GM23338 (cell line): ENCODE measurements around the gene PRTFDC1. TPM values are rescaled to one million over a fixed set of nuclear protein-coding genes. Genes with fewer than 3 reads are reported as not detected.
"Not testable (repeated sequence)": the region's sequence is repeated elsewhere in the genome, so short reads cannot be mapped to it uniquely, and the experiment has no call there.

Source experiments
- ATAC-seq: fragments of 200-7000 bp; cut with Tn5 transposase; 3 replicates; pipeline ENCODE4 v1.9.1; 2020
- DNase-seq: peaks from one replicate; pipeline ENCODE4 v3.0.0-alpha.2; 2015; ENCODE audit warnings: low spot score
- H2AFZ ChIP-seq: fragments of 200-600 bp; sonication (generic); 2 replicates; pipeline ENCODE4 v1.8.0; 2016; ENCODE audit warnings: antibody characterized with exemption, mild to moderate bottlenecking, moderate library complexity
- H3F3A ChIP-seq: fragments of 200-600 bp; sonication (generic); replicated peaks from 2 replicates; pipeline ENCODE4 v1.8.0; 2017; ENCODE audit warnings: antibody characterized with exemption, mixed run types, low read depth
- H3K27ac ChIP-seq: fragments of 200-600 bp; sonication (generic); 2 replicates; pipeline ENCODE4 v1.6.1; 2016; ENCODE audit warnings: low read depth
- H3K27me3 ChIP-seq: fragments of 200-600 bp; sonication (generic); 2 replicates; pipeline ENCODE4 v1.8.0; 2016; ENCODE audit warnings: mild to moderate bottlenecking, mixed run types, moderate library complexity; ENCODE audit not compliant: insufficient read depth
- H3K36me3 ChIP-seq: fragments of 200-600 bp; sonication (generic); 2 replicates; pipeline ENCODE4 v1.8.0; 2016; ENCODE audit warnings: mild to moderate bottlenecking; ENCODE audit not compliant: insufficient read depth
- H3K4me1 ChIP-seq: fragments of 200-600 bp; sonication (generic); 2 replicates; pipeline ENCODE4 v1.8.0; 2016; ENCODE audit warnings: mild to moderate bottlenecking, moderate library complexity; ENCODE audit not compliant: insufficient read depth
- H3K4me2 ChIP-seq: fragments of 200-600 bp; sonication (generic); 2 replicates; pipeline ENCODE4 v1.7.1; 2017; ENCODE audit warnings: mixed run types
- H3K4me3 ChIP-seq: fragments of 200-600 bp; sonication (generic); 2 replicates; pipeline ENCODE4 v1.6.1; 2016; ENCODE audit warnings: mixed run types
- H3K79me2 ChIP-seq: fragments of 200-600 bp; sonication (generic); replicated peaks from 2 replicates; pipeline ENCODE4 v1.8.0; 2017; ENCODE audit warnings: mild to moderate bottlenecking; ENCODE audit not compliant: insufficient read depth
- H3K9me2 ChIP-seq: fragments of 200-600 bp; sonication (generic); 2 replicates; pipeline ENCODE4 v1.8.0; 2017; ENCODE audit not compliant: insufficient read depth
- H4K20me1 ChIP-seq: fragments of 200-600 bp; sonication (generic); replicated peaks from 2 replicates; pipeline ENCODE4 v1.8.0; 2017; ENCODE audit warnings: mild to moderate bottlenecking; ENCODE audit not compliant: insufficient read depth
- H3K27ac Mint-ChIP-seq: 2 replicates; pipeline ENCODE4 v1.8.0; 2020; ENCODE audit warnings: inconsistent platforms, mild to moderate bottlenecking, moderate library complexity, mixed read lengths
- H3K27me3 Mint-ChIP-seq: 3 replicates; pipeline ENCODE4 v1.8.0; 2022; ENCODE audit warnings: low read depth, mild to moderate bottlenecking, moderate library complexity, mixed read lengths, inconsistent platforms; ENCODE audit not compliant: insufficient read depth, poor library complexity
- H3K36me3 Mint-ChIP-seq: 3 replicates; pipeline ENCODE4 v1.8.0; 2021; ENCODE audit warnings: low read depth, mild to moderate bottlenecking, inconsistent platforms, moderate library complexity, mixed read lengths
- H3K4me1 Mint-ChIP-seq: 3 replicates; pipeline ENCODE4 v1.8.0; 2020; ENCODE audit warnings: mild to moderate bottlenecking, inconsistent platforms, mixed read lengths
- H3K4me3 Mint-ChIP-seq: 3 replicates; pipeline ENCODE4 v1.8.0; 2021; ENCODE audit warnings: moderate library complexity, mild to moderate bottlenecking, inconsistent platforms, mixed read lengths
- H3K9me3 Mint-ChIP-seq: 3 replicates; pipeline ENCODE4 v1.8.0; 2020; ENCODE audit warnings: moderate library complexity, mild to moderate bottlenecking, inconsistent platforms, mixed read lengths
- CREB1 ChIP-seq: fragments of 250-450 bp; sonication (Bioruptor Pico); IDR thresholded peaks from 2 replicates; pipeline ENCODE4 v1.5.0; 2020; ENCODE audit warnings: low read depth, mild to moderate bottlenecking, moderate library complexity
- ETS1 ChIP-seq: IDR thresholded peaks from 2 replicates; pipeline ENCODE4 v1.6.1; 2016; ENCODE audit warnings: antibody characterized with exemption
- JUNB ChIP-seq: IDR thresholded peaks from one replicate; pipeline ENCODE4 v1.6.1; 2016; ENCODE audit warnings: antibody characterized with exemption; ENCODE audit not compliant: unreplicated experiment
- POLR2AphosphoS5 ChIP-seq: IDR thresholded peaks from 2 replicates; pipeline ENCODE4 v1.6.1; 2016; ENCODE audit warnings: antibody characterized with exemption, low read depth
- REST ChIP-seq: IDR thresholded peaks from one replicate; pipeline ENCODE4 v1.6.1; 2018; ENCODE audit warnings: antibody characterized with exemption; ENCODE audit not compliant: unreplicated experiment
- ZNF114 ChIP-seq: fragments of 250-450 bp; sonication (Bioruptor Pico); IDR thresholded peaks from 2 replicates; pipeline ENCODE4 v1.5.0; 2020; ENCODE audit warnings: mild to moderate bottlenecking, moderate library complexity
- polyA plus RNA-seq: library from polyadenylated mRNA; unstranded; fragments of >200 nt; fragmentation: Nextera tagmentation; extraction: Ambion mirVana; gene quantifications from 2 replicates; pipeline ENCODE4 v1.2.1, GENCODE V29; 2016
- total RNA-seq: library from RNA; depleted of rRNA; stranded (reverse); fragments of >200 nt; shearing (Covaris generic); gene quantifications from 2 replicates; pipeline ENCODE4 v1.2.3, GENCODE V29; 2014
- TF ChIP-seq, protein P1 (sequence below): fragments of 250-450 bp; sonication (Bioruptor Pico); IDR thresholded peaks from 2 replicates; pipeline ENCODE4 v1.5.0; 2020; ENCODE audit warnings: mild to moderate bottlenecking, moderate library complexity

Gene PRTFDC1
- total and polyA plus RNA-seq, 2 experiments from 2014 or later, result 7.9 to 9.1 TPM

DNA sequence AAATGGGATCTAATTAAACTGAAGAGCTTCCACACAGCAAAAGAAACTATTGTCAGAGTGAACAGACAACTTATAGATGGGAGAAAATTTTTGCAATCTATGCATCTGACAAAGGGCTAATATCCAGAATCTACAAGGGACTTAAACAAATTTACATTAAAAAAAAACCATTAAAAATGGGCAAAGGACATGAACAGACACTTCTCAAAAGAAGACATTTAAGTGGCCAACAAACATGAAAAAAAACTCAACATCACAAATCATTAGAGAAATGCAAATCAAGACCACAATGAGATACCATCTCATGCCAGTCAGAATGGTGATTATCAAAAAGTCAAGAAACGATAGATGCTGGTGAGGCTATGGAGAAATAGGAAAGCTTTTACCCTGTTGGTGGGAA is 32.8 kb downstream of the PRTFDC1 start:
- H3K27me3 Mint-ChIP-seq, H3K4me3 Mint-ChIP-seq: not testable (repeated sequence)
- peaks cover 24% of the 10 kb centered on the region for H3K9me3 Mint-ChIP-seq

GRCh38 chr10:24917979-24918378 is 34.4 kb downstream of the PRTFDC1 start:
- Mint-ChIP-seq H3K27ac (no peak overlapping the region), H3K36me3 (peaks cover 9% of the 10 kb centered on the region; the same call in 2 of the 3 replicates)
- no peak for DNase-seq

More for the DNA sequence above, 32.8 kb downstream of the PRTFDC1 start:
- not testable (repeated sequence) for H3K27ac Mint-ChIP-seq, ATAC-seq, H3K36me3 ChIP-seq, H3K4me1 Mint-ChIP-seq, DNase-seq, H4K20me1 ChIP-seq, H3K27ac ChIP-seq, H3K9me2 ChIP-seq, H3K79me2 ChIP-seq, H3K4me2 ChIP-seq, H2AFZ ChIP-seq, H3K4me3 ChIP-seq, H3K4me1 ChIP-seq, H3K27me3 ChIP-seq, H3F3A ChIP-seq
- H3K36me3 Mint-ChIP-seq, result peaks cover 25% of the 10 kb centered on the region; the same call in 2 of the 3 replicates

More at GRCh38 chr10:24917979-24918378, 34.4 kb downstream of the PRTFDC1 start:
- Mint-ChIP-seq H3K4me3 (no peak overlapping the region), H3K4me1 (peaks cover 7% of the 10 kb centered on the region; the same call in 2 of the 3 replicates), H3K9me3 (peaks cover 10% of the 10 kb centered on the region; the same call in 2 of the 3 replicates), H3K27me3 (no peaks in the 10 kb centered on the region)
- Histone ChIP-seq H3K27ac (no peak overlapping the region), H2AFZ (no peak overlapping the region), H3K36me3 (no peaks in the 10 kb centered on the region), H3K4me2 (no peak overlapping the region), H3F3A (no peaks in the 10 kb centered on the region), H3K27me3 (no peaks in the 10 kb centered on the region), H4K20me1 (no peaks in the 10 kb centered on the region), H3K9me2 (peaks cover 7% of the 10 kb centered on the region), H3K79me2 (no peaks in the 10 kb centered on the region), H3K4me1 (no peaks in the 10 kb centered on the region), H3K4me3 (no peak overlapping the region)
- TF ChIP-seq CREB1 (CRISPR knock-in tag) (no peak), POLR2AphosphoS5 (no peak), ETS1 (no peak), ZNF114 (CRISPR knock-in tag) (no peak), REST (no peak), JUNB (no peak)
- TF ChIP-seq, protein P1, sequence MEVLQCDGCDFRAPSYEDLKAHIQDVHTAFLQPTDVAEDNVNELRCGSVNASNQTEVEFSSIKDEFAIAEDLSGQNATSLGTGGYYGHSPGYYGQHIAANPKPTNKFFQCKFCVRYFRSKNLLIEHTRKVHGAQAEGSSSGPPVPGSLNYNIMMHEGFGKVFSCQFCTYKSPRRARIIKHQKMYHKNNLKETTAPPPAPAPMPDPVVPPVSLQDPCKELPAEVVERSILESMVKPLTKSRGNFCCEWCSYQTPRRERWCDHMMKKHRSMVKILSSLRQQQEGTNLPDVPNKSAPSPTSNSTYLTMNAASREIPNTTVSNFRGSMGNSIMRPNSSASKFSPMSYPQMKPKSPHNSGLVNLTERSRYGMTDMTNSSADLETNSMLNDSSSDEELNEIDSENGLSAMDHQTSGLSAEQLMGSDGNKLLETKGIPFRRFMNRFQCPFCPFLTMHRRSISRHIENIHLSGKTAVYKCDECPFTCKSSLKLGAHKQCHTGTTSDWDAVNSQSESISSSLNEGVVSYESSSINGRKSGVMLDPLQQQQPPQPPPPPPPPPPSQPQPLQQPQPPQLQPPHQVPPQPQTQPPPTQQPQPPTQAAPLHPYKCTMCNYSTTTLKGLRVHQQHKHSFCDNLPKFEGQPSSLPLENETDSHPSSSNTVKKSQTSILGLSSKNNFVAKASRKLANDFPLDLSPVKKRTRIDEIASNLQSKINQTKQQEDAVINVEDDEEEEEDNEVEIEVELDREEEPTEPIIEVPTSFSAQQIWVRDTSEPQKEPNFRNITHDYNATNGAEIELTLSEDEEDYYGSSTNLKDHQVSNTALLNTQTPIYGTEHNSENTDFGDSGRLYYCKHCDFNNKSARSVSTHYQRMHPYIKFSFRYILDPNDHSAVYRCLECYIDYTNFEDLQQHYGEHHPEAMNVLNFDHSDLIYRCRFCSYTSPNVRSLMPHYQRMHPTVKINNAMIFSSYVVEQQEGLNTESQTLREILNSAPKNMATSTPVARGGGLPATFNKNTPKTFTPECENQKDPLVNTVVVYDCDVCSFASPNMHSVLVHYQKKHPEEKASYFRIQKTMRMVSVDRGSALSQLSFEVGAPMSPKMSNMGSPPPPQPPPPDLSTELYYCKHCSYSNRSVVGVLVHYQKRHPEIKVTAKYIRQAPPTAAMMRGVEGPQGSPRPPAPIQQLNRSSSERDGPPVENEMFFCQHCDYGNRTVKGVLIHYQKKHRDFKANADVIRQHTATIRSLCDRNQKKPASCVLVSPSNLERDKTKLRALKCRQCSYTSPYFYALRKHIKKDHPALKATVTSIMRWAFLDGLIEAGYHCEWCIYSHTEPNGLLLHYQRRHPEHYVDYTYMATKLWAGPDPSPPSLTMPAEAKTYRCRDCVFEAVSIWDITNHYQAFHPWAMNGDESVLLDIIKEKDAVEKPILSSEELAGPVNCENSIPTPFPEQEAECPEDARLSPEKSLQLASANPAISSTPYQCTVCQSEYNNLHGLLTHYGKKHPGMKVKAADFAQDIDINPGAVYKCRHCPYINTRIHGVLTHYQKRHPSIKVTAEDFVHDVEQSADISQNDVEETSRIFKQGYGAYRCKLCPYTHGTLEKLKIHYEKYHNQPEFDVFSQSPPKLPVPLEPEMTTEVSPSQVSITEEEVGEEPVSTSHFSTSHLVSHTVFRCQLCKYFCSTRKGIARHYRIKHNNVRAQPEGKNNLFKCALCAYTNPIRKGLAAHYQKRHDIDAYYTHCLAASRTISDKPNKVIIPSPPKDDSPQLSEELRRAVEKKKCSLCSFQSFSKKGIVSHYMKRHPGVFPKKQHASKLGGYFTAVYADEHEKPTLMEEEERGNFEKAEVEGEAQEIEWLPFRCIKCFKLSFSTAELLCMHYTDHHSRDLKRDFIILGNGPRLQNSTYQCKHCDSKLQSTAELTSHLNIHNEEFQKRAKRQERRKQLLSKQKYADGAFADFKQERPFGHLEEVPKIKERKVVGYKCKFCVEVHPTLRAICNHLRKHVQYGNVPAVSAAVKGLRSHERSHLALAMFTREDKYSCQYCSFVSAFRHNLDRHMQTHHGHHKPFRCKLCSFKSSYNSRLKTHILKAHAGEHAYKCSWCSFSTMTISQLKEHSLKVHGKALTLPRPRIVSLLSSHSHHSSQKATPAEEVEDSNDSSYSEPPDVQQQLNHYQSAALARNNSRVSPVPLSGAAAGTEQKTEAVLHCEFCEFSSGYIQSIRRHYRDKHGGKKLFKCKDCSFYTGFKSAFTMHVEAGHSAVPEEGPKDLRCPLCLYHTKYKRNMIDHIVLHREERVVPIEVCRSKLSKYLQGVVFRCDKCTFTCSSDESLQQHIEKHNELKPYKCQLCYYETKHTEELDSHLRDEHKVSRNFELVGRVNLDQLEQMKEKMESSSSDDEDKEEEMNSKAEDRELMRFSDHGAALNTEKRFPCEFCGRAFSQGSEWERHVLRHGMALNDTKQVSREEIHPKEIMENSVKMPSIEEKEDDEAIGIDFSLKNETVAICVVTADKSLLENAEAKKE (CRISPR knock-in tag), result no peak
- no peak for ATAC-seq
